Jurkat, Clone E6-1 (cell line): ENCODE results near the gene PADI4.
"Not testable (repeated sequence)": the region's sequence is repeated elsewhere in the genome, so short reads cannot be mapped to it uniquely, and the experiment has no call there.

Experiments
- DNase-seq: peaks from one replicate; pipeline ENCODE4 v3.0.0-alpha.2; 2011; ENCODE audit warnings: low read depth, low spot score
- H3K4me3 ChIP-seq: 2 replicates; pipeline ENCODE4 v1.5.1; 2011; ENCODE audit warnings: mild to moderate bottlenecking, low read length, control low read depth, moderate library complexity

The PADI4 gene

GRCh38 chr1:17365293-17365692 is 57.3 kb downstream of the PADI4 start:
- no peak for DNase-seq

GRCh38 chr1:17369466-17369865 is 61.5 kb downstream of the PADI4 start:
- DNase-seq, result no peak
- H3K4me3 ChIP-seq, result no peak overlapping the region

More at GRCh38 chr1:17365293-17365692, 57.3 kb downstream of the PADI4 start:
- no peak overlapping the region for H3K4me3 ChIP-seq

- no peak for DNase-seq
- H3K4me3 ChIP-seq, result no peak overlapping the region
Measured at GRCh38 chr1:17370618-17371017, 62.6 kb downstream of the PADI4 start.

GRCh38 chr1:17371896-17372295 is 63.9 kb downstream of the PADI4 start, which contains the start of gene PADI6:
Gene PADI6, plus strand, starts transcription at chr1:17372196. Its CDS starts 50 bp downstream, at chr1:17372246.
- H3K4me3 ChIP-seq, result no peak within 1 kb of the TSS
- DNase-seq, result no peak

GRCh38 chr1:17372955-17373354 is 65.0 kb downstream of the PADI4 start:
- no peak for DNase-seq
- no peak overlapping the region for H3K4me3 ChIP-seq

GRCh38 chr1:17375651-17376050 is 67.7 kb downstream of the PADI4 start:
- H3K4me3 ChIP-seq, result no peak overlapping the region
- DNase-seq, result no peak

GRCh38 chr1:17377325-17377953 is 69.4 kb downstream of the PADI4 start:
- DNase-seq, result no peak
- H3K4me3 ChIP-seq, result no peak overlapping the region

- no peak for DNase-seq
- H3K4me3 ChIP-seq, result no peak overlapping the region
Measured at GRCh38 chr1:17381161-17381560, 73.2 kb downstream of the PADI4 start.

- no peak for DNase-seq
- no peak overlapping the region for H3K4me3 ChIP-seq
Measured at GRCh38 chr1:17392199-17392740, 84.3 kb downstream of the PADI4 start.

- H3K4me3 ChIP-seq, result no peak overlapping the region
- DNase-seq, result no peak
Measured at GRCh38 chr1:17393230-17393629, 85.2 kb downstream of the PADI4 start.

GRCh38 chr1:17397910-17398695 is 90.1 kb downstream of the PADI4 start:
- no peak overlapping the region for H3K4me3 ChIP-seq
- no peak for DNase-seq

- no peak overlapping the region for H3K4me3 ChIP-seq
- DNase-seq, result no peak
Measured at GRCh38 chr1:17400725-17401341, 92.8 kb downstream of the PADI4 start.

GRCh38 chr1:17401841-17402240 is 93.8 kb downstream of the PADI4 start:
- no peak for DNase-seq
- H3K4me3 ChIP-seq, result no peak overlapping the region

GRCh38 chr1:17403081-17403480 is 95.1 kb downstream of the PADI4 start:
- no peak for DNase-seq
- H3K4me3 ChIP-seq, result no peak overlapping the region

- no peak for DNase-seq
- no peak overlapping the region for H3K4me3 ChIP-seq
Measured at GRCh38 chr1:17404034-17404684, 96.2 kb downstream of the PADI4 start.

- no peak overlapping the region for H3K4me3 ChIP-seq
- DNase-seq, result no peak
Measured at GRCh38 chr1:17404820-17405219, 96.8 kb downstream of the PADI4 start.

- peak; percentile 14 for DNase-seq
- no peak overlapping the region for H3K4me3 ChIP-seq
Measured at GRCh38 chr1:17405898-17406759, 98.1 kb downstream of the PADI4 start.

GRCh38 chr1:17406760-17407475 is 98.9 kb downstream of the PADI4 start:
- not testable (repeated sequence) for H3K4me3 ChIP-seq, DNase-seq
